Pons (tissue), 1 donor: ENCODE results near the gene GPR35.

ENCODE experiments used
- DNase-seq: peaks from one replicate; pipeline ENCODE4 v3.0.0-alpha.2; 2016; ENCODE audit warnings: low spot score

Gene GPR35

GRCh38 chr2:240638512-240639160 is 13.4 kb downstream of the GPR35 start:
- no peak for DNase-seq

DNA sequence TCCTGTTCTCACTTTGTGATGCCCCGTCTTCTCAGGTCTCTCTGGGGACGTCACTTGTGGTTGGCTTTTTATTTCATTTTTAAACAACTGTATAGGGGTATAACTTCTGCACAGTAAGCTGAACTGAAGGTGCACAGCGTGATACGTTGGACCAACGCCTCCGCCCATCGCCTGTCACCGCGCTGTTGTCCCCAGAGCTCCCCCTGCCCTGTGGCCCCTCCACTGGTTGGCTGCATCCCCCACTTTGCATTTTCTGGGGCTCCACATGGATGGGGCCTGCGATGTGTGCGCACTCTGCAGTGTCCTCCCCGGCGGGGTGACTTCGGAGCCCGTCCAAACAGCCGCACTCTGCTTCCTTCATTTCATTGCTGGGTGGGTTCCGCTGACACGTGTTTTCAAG is 14.3 kb downstream of the GPR35 start:
- no peak for DNase-seq

DNA sequence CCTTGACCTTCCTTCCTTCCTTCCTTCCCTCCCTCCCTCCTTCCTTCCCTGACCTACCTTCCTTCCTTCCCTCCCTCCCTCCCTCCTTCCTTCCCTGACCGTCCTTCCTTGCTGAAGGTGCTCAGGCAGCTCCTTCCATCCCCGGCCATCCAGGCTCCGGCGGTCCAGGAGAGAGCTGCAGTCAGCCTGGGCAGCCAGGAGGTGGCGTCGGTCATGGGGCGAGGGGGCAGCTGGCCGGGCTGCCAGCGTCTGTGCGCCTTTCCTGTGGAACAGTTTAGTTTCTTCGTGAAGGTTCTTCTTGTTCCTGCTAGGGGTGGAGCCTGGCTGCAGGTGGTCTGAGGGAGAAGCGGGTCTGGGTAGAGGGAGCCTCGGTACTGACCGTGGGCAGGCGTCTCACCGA is 15.7 kb downstream of the GPR35 start:
- DNase-seq = no peak

- no peak for DNase-seq
Observed at GRCh38 chr2:240642061-240642805, 17.0 kb downstream of the GPR35 start.

GRCh38 chr2:240642806-240643092 is 17.5 kb downstream of the GPR35 start:
- DNase-seq = no peak

DNA sequence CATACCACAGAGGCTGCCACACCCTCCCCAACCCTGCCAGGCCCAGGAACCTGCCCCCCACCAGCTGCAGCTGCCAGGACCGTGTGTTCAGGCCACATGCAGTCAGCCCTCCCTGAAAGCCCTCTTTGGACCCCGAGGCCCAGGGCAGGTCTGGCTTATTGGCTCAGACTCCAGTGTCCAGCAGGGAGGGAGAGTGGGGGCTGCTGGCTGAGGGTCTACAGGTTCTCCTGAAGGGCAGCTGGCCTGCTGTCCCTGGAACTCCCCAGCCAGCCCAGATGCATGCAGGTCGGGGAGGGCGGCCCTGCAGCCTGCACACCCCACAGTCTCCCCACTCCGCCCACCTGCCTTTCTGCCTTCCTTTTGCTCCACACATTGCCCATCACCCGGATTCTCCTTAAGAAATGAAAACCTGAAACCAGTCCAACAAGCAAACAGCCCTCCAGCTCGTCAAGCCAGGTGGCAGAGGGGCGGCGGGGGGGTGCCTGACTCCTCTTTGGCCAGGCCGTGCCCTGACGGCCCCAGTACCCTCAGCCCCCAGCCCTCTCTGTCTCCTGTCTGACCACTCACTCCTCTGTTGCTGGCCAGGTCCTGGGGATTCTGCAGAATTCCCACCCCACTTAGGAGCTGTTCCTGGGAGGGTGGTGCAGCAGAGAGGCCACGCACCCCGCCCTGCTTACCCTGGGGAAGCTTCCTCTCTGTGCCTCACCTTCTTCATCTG is 18.0 kb downstream of the GPR35 start:
- DNase-seq = no peak

- DNase-seq = no peak
Observed at GRCh38 chr2:240643811-240644150, 18.5 kb downstream of the GPR35 start.

DNA sequence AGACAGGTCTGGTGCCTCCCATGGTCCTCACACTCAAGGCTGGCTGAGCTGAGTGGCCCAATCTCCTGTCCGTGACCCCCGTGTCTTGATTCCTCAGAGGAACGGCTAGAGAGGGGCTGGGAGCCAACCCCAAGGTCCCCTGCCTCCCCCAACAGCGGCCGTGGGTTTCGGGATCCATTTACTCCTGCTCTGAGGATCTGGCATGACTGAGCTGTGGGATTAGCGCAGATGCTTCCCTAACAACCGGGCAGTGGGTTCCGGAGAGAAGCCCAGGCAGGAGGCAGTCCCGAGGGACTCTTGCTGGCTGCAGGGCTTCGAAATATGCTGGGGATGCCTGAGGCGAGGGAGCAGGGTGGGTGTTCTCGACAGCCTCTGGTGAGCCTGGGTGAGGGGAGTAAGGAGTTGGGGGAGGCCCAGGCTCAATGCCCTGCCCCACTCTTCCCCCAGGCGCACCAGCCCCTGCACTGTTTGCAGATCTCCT is 18.9 kb downstream of the GPR35 start:
- no peak for DNase-seq

DNA sequence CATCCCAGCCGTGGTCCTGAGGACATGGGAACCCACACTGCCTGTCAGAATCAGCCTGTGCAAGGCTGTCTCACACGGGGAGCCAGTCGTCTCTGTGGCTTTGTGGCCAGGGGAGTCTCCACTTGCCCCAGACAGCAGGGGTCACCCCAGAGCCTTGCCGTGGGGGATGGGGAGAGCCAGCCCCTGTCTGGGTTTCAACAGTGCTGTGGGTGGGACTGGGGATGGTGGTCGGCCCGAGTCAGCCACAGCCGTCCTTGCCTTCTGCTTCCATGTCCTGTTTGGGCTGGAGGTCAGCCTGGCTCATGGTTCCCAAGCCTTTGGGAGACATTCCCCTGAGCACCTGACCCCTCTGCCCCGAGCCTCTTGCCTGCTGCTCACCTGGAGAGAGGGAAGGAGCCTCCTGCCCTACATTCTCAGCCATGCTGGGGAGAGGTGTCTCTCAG is 19.6 kb downstream of the GPR35 start:
- DNase-seq = no peak

DNA sequence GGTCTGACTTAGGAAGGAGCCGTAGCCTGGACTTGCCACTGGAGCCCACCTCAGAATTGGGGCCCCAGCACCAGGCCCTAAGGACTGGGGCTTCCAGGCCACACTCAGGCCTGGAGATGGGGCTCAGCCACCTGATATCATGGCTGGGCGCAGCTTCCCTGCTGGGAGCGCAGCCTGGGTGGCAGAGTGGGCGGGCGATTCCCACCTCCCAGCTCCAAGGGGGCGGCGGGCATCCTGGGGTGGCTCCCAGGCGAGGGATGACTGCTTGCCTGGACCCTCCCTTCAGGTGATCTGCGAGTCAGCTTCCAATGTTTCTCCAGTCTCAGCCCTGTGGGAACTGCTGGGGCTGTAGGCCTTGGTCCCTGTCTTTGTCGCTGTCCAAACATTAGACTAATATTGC is 20.1 kb downstream of the GPR35 start:
- DNase-seq = no peak

DNA sequence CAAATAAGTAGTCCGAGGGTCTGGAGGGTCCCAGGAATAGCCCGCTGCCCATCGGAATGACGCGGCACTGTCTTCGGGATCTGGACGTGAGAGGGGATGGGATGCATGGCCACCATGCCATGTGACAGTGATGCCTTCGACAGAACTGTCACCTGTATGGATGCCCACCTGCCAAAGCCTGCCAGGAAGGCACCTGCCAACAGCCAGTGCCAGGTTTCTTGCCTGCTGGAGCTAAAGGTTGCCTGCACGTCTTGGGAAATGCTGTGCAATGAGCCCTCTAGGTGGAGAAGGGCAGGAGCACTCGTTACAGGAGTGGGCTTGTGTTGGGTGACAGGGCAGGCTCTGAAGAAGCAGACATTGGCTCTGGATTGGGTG is 20.5 kb downstream of the GPR35 start:
- DNase-seq = no peak

DNA sequence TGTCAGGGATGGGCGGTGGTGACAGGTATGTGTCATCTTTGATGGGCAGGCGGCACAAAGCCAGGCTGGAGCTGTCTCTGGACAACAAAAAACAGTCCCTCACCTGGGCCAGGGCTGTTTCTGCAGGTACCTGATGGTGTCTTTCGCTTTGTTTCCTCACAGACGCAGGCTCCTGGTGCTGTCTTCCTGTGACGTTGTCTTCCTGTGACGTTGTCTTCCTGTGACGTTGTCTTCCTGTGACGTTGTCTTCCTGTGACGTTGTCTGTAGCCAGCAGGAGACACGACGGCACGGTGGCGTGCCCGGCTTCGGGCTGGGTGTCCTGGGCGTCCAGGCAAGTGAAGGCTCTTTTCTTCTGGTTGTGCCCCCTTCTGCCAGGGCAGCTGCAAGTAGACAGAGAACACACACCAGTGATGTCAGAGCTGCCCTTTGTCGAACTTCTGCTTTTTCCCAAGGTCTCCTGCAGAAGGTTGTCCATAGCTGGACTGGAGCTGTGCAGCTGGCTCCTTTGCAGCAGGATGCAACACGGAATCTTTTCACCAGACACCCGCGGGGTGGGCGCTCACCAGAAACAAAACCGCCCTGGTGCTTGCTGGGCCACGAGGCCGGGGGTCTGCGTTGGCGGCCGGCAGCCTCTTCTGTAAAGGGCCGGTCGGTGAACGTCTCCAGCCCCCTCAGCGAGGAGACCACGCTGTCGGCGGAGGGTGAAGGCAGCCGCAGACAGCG is 21.1 kb downstream of the GPR35 start:
- DNase-seq = no peak

GRCh38 chr2:240646900-240647502 is 21.7 kb downstream of the GPR35 start:
- no peak for DNase-seq

- DNase-seq = no peak
Observed at GRCh38 chr2:240647503-240648154, 22.3 kb downstream of the GPR35 start.

DNA sequence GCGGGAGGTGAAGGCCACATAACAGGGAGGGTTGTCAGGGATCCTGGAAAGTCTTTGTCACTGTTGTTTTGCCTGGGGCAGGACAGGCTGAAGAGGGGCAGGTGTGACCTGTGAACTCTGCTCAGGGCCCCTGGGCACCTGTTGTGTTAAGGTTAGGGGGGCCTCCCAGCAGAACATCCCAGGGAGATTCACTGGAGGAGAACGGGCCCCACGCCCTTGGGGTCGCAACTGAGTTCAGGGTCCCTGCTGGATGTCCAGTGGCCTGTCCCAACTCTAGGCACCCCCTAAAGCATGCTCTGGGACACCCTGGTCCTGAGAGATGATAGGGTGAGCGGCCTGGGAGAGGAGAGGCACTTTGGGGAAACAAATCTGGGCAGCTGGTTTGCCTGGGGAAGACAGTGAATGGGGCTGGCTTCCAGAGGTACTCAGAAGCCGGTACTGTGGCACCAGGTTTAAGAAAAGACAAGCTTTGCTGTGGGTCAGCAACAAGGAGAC is 22.9 kb downstream of the GPR35 start:
- no peak for DNase-seq

GRCh38 chr2:240648650-240649275 is 23.5 kb downstream of the GPR35 start:
- no peak for DNase-seq

GRCh38 chr2:240649331-240649730 is 24.1 kb downstream of the GPR35 start:
- DNase-seq = no peak

- no peak for DNase-seq
Observed at GRCh38 chr2:240650254-240650965, 25.1 kb downstream of the GPR35 start.

- no peak for DNase-seq
Observed at GRCh38 chr2:240651185-240651584, 25.9 kb downstream of the GPR35 start.
